ENCODE measurements around the gene UBB.

DNA sequence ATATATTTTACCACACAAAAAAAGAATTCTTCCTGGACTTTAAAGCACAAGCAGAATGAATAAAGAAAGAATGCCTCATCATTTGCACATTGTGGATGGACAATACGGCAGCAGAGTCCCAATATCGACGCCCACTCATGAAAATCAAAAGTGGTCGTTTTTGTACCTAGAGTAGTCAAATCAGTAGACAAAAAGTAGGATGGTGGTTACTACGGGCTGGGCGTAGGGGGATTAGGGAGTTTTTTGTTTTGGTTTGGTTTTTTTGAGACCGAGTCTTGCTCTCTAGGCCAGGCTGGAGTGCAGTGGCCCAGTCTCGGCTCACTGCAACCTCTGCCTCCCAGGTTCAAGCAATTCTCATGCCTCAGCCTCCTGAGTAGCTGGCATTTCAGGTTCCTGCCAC is 19.0 kb upstream of the UBB start:
- no peak for TF ChIP-seq EP300 (IDR thresholded peaks at IDR 0.05; ENCODE audit: low read depth)
- no peak for TF ChIP-seq POLR2AphosphoS5 (IDR thresholded peaks at IDR 0.05)
- TF ChIP-seq, protein P1, sequence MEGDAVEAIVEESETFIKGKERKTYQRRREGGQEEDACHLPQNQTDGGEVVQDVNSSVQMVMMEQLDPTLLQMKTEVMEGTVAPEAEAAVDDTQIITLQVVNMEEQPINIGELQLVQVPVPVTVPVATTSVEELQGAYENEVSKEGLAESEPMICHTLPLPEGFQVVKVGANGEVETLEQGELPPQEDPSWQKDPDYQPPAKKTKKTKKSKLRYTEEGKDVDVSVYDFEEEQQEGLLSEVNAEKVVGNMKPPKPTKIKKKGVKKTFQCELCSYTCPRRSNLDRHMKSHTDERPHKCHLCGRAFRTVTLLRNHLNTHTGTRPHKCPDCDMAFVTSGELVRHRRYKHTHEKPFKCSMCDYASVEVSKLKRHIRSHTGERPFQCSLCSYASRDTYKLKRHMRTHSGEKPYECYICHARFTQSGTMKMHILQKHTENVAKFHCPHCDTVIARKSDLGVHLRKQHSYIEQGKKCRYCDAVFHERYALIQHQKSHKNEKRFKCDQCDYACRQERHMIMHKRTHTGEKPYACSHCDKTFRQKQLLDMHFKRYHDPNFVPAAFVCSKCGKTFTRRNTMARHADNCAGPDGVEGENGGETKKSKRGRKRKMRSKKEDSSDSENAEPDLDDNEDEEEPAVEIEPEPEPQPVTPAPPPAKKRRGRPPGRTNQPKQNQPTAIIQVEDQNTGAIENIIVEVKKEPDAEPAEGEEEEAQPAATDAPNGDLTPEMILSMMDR (IDR thresholded peaks at IDR 0.05): no peak
- no peak for TF ChIP-seq POLR2A (IDR thresholded peaks at IDR 0.05)
